ENCODE data around the gene PTPRK.

- TF ChIP-seq TCF12 (IDR thresholded peaks at IDR 0.05; ENCODE audit: low read depth), result no peak
- no peak for TF ChIP-seq FOXM1 (IDR thresholded peaks at IDR 0.05; ENCODE audit: borderline replicate concordance, low read depth)
- TF ChIP-seq CEBPB (IDR thresholded peaks at IDR 0.05), result no peak
- no peak for TF ChIP-seq EGR1 (IDR thresholded peaks at IDR 0.05)
Observed at GRCh38 chr6:128079021-128079420, 441.4 kb downstream of the PTPRK start.

All from Ishikawa (cell line).